ENCODE results near the gene EML1.

Gene EML1

GRCh38 chr14:99779751-99780150 lies 13.5 kb upstream of the EML1 start:
- no peak for DNase-seq (ENCODE audit: low spot score)

- no peak for DNase-seq (ENCODE audit: low spot score)
Observed at GRCh38 chr14:99780690-99781089, 12.5 kb upstream of the EML1 start.

GRCh38 chr14:99781091-99781490 lies 12.1 kb upstream of the EML1 start:
- DNase-seq (ENCODE audit: low spot score), result no peak

GRCh38 chr14:99781853-99782610 lies 11.2 kb upstream of the EML1 start:
- no peak for DNase-seq (ENCODE audit: low spot score)

GRCh38 chr14:99784508-99784907 lies 8.7 kb upstream of the EML1 start:
- DNase-seq (ENCODE audit: low spot score), result no peak

GRCh38 chr14:99785426-99785825 lies 7.8 kb upstream of the EML1 start:
- no peak for DNase-seq (ENCODE audit: low spot score)

GRCh38 chr14:99786511-99786989 lies 6.7 kb upstream of the EML1 start:
- no peak for DNase-seq (ENCODE audit: low spot score)

- DNase-seq (ENCODE audit: low spot score), result no peak
Observed at GRCh38 chr14:99788713-99789112, 4.5 kb upstream of the EML1 start.

- DNase-seq (ENCODE audit: low spot score), result peak; percentile 73
Observed at GRCh38 chr14:99789581-99789980, 3.6 kb upstream of the EML1 start.

GRCh38 chr14:99790201-99790977 lies 2.8 kb upstream of the EML1 start:
- no peak for DNase-seq (ENCODE audit: low spot score)

GRCh38 chr14:99790978-99791376 lies 2.2 kb upstream of the EML1 start:
- no peak for DNase-seq (ENCODE audit: low spot score)

- DNase-seq (ENCODE audit: low spot score), result peak; percentile 4
Observed at GRCh38 chr14:99791476-99792209, 1.6 kb upstream of the EML1 start.

- DNase-seq (ENCODE audit: low spot score), result no peak
Observed at GRCh38 chr14:99792210-99792535, 1.0 kb upstream of the EML1 start.

GRCh38 chr14:99792551-99793212 lies 531 bp upstream of the EML1 start:
- DNase-seq (ENCODE audit: low spot score), result peak; percentile 38

- DNase-seq (ENCODE audit: low spot score), result no peak
Observed at GRCh38 chr14:99794151-99794780, 1.1 kb downstream of the EML1 start.

- no peak for DNase-seq (ENCODE audit: low spot score)
Observed at GRCh38 chr14:99795046-99795445, 1.8 kb downstream of the EML1 start.

- DNase-seq (ENCODE audit: low spot score), result no peak
Observed at GRCh38 chr14:99797231-99797630, 4.0 kb downstream of the EML1 start.

- no peak for DNase-seq (ENCODE audit: low spot score)
Observed at GRCh38 chr14:99800781-99801180, 7.6 kb downstream of the EML1 start.

- DNase-seq (ENCODE audit: low spot score), result no peak
Observed at GRCh38 chr14:99802301-99803105, 9.3 kb downstream of the EML1 start.

GRCh38 chr14:99803106-99803775 lies 10.0 kb downstream of the EML1 start:
- DNase-seq (ENCODE audit: low spot score), result no peak

Data from pons (tissue), 1 donor.